Measurements from ENCODE around the gene RNASE13. TPM values are rescaled to one million over a fixed set of nuclear protein-coding genes. Genes with fewer than 3 reads are reported as not detected.

RNASE13 gene
- total and polyA plus RNA-seq, 8 donors, result 0.13 TPM; not detected in 7

GRCh38 chr14:21066882-21067502 lies 32.4 kb upstream of the RNASE13 start:
- no peaks in the 10 kb centered on the region for H3K9me3 ChIP-seq
- no peak overlapping the region for H3K27ac ChIP-seq
- ATAC-seq (no peak), DNase-seq (no peak)
- H3K4me3 ChIP-seq, result no peak overlapping the region
- peaks cover 4 to 32% of the 10 kb centered on the region in 2 donors for H3K27me3 ChIP-seq
- TF ChIP-seq CTCF (IDR thresholded peaks at IDR 0.05), result no peak
- H3K4me1 ChIP-seq, result peaks cover 15 to 31% of the 10 kb centered on the region in 2 donors
- intact Hi-C loops (cut with DNase I), result no loop called here
- no peaks in the 10 kb centered on the region for H3K36me3 ChIP-seq

- Histone ChIP-seq H3K36me3 (no peaks in the 10 kb centered on the region), H3K27ac (no peak overlapping the region), H3K27me3 (peaks cover 0 to 14% of the 10 kb centered on the region in 2 donors), H3K4me3 (no peak overlapping the region), H3K9me3 (no peaks in the 10 kb centered on the region), H3K4me1 (peaks cover 0 to 3% of the 10 kb centered on the region in 2 donors)
- no peak for TF ChIP-seq CTCF (IDR thresholded peaks at IDR 0.05)
- DNase-seq (no peak), ATAC-seq (no peak)
- intact Hi-C loops (cut with DNase I), result no loop called here
Measured at GRCh38 chr14:21063479-21063878, 28.9 kb upstream of the RNASE13 start.

- Histone ChIP-seq H3K9me3 (no peaks in the 10 kb centered on the region), H3K4me1 (no peaks in the 10 kb centered on the region), H3K36me3 (no peaks in the 10 kb centered on the region), H3K27me3 (no peaks in the 10 kb centered on the region), H3K4me3 (no peak overlapping the region), H3K27ac (no peak overlapping the region)
- intact Hi-C loops (cut with DNase I), result no loop called here
- no peak for DNase-seq
- TF ChIP-seq CTCF (IDR thresholded peaks at IDR 0.05), result no peak
- ATAC-seq, result no peak
Measured at GRCh38 chr14:21061347-21061668, 26.7 kb upstream of the RNASE13 start.

GRCh38 chr14:21060614-21061346 lies 26.2 kb upstream of the RNASE13 start:
- Histone ChIP-seq H3K27ac (no peak overlapping the region), H3K4me3 (no peak overlapping the region), H3K36me3 (no peaks in the 10 kb centered on the region), H3K4me1 (no peaks in the 10 kb centered on the region), H3K27me3 (no peaks in the 10 kb centered on the region), H3K9me3 (no peaks in the 10 kb centered on the region)
- intact Hi-C loops (cut with DNase I), result no loop called here
- no peak for TF ChIP-seq CTCF (IDR thresholded peaks at IDR 0.05)
- ATAC-seq (no peak), DNase-seq (no peak)

GRCh38 chr14:21059842-21060613 lies 25.4 kb upstream of the RNASE13 start:
- no peak overlapping the region for H3K4me3 ChIP-seq
- TF ChIP-seq CTCF (IDR thresholded peaks at IDR 0.05), result no peak
- intact Hi-C loops (cut with DNase I), result no loop called here
- H3K27ac ChIP-seq, result no peak overlapping the region
- no peaks in the 10 kb centered on the region for H3K4me1 ChIP-seq
- no peaks in the 10 kb centered on the region for H3K27me3 ChIP-seq
- no peaks in the 10 kb centered on the region for H3K36me3 ChIP-seq
- ATAC-seq, result no peak
- no peaks in the 10 kb centered on the region for H3K9me3 ChIP-seq
- no peak for DNase-seq

Data from left lung (tissue), 10 donors.